Small intestine (tissue), 7 donors: ENCODE measurements around the gene NGLY1. TPM values are rescaled to one million over a fixed set of nuclear protein-coding genes. Genes with fewer than 3 reads are reported as not detected.

Source experiments
- DNase-seq, 2 donors: peaks; one replicate each; pipeline versions ENCODE4 v3.0.0 to v3.0.0-alpha.2; 2013
- FAIRE-seq: peaks from 2 replicates; lab custom pipeline; 2012; peaks lifted over from hg19 to GRCh38; lab: Jason Lieb, UNC
- H3K27ac ChIP-seq, 3 donors: one replicate each; pipeline ENCODE4 v1.5.1; 2013; ENCODE audit warnings: low read length in 2 of 3, mild to moderate bottlenecking in 2 of 3, control low read depth in 1 of 3, inconsistent platforms in 1 of 3, low read depth in 1 of 3, moderate library complexity in 1 of 3
- H3K27me3 ChIP-seq, 3 donors: one replicate each; pipeline ENCODE4 v1.6.1; 2013; ENCODE audit warnings: low read length in 3 of 3, inconsistent platforms in 1 of 3; ENCODE audit not compliant: control insufficient read depth in 3 of 3, insufficient read depth in 3 of 3
- H3K36me3 ChIP-seq, 3 donors: one replicate each; pipeline ENCODE4 v1.6.1; 2013; ENCODE audit warnings: low read length in 3 of 3, inconsistent platforms in 1 of 3, low read depth in 1 of 3, mild to moderate bottlenecking in 1 of 3, moderate library complexity in 1 of 3; ENCODE audit not compliant: control insufficient read depth in 3 of 3, insufficient read depth in 2 of 3
- H3K4me1 ChIP-seq, 3 donors: one replicate each; pipeline ENCODE4 v1.6.1; 2013; ENCODE audit warnings: low read length in 2 of 3, inconsistent platforms in 1 of 3, low read depth in 1 of 3, mild to moderate bottlenecking in 1 of 3, moderate library complexity in 1 of 3; ENCODE audit not compliant: control insufficient read depth in 3 of 3, insufficient read depth in 2 of 3
- H3K4me3 ChIP-seq, 3 donors: one replicate each; pipeline ENCODE4 v1.5.1; 2013; ENCODE audit warnings: low read length in 3 of 3, control low read depth in 1 of 3, inconsistent platforms in 1 of 3, low read depth in 1 of 3, mild to moderate bottlenecking in 1 of 3, moderate library complexity in 1 of 3
- H3K9me3 ChIP-seq, 2 donors: one replicate each; pipeline ENCODE4 v1.6.1; 2013; ENCODE audit warnings: low read depth in 1 of 2, low read length in 1 of 2; ENCODE audit not compliant: control insufficient read depth in 2 of 2, insufficient read depth in 1 of 2
- WGBS, 3 donors: extraction: QIAGEN DNeasy Blood & Tissue Kit; methylation state at CpG; one replicate each; pipeline ENCODE4 v1.1.7; 2013; 5-methylcytosine and 5-hydroxymethylcytosine counted together
- polyA plus RNA-seq, 4 donors: library from polyadenylated mRNA; stranded (reverse) in 3 of 4; unstranded in 1 of 4; fragments of 200-250 nt in 3 of 4; fragments of 120-200 nt in 1 of 4; gene quantifications; one replicate each; pipeline versions ENCODE4 v1.2.1 to v1.2.3, GENCODE V29; 2013
- donor health status: healthy with polysubstance abuse.
- donor health status: control.
- donor health status: control.
- donor health status: Bipolar disorder and iron deficiency.
- donor health status: healthy.

NGLY1 gene
- polyA plus RNA-seq, 4 donors, result 22.0 to 40.5 (median 33.2) TPM

GRCh38 chr3:25692341-25692740, 90.9 kb downstream of the NGLY1 start:
- DNase-seq, result no peak
- Histone ChIP-seq H3K27me3 (peaks cover 0 to 2% (median 0%) of the 10 kb centered on the region in 3 donors), H3K36me3 (no peaks in the 10 kb centered on the region), H3K9me3 (no peaks in the 10 kb centered on the region), H3K27ac (no peak overlapping the region), H3K4me1 (no peaks in the 10 kb centered on the region), H3K4me3 (no peak overlapping the region)
- no peak for FAIRE-seq
- WGBS, 3 donors, result 77 to 88% (median 84%) methylated on average over 1 of the region's 1 CpG

GRCh38 chr3:25690768-25691533, 92.3 kb downstream of the NGLY1 start:
- H3K4me1 ChIP-seq, result no peaks in the 10 kb centered on the region
- H3K27ac ChIP-seq, result no peak overlapping the region
- DNase-seq (no peak), FAIRE-seq (no peak)
- no peaks in the 10 kb centered on the region for H3K36me3 ChIP-seq
- no peaks in the 10 kb centered on the region for H3K9me3 ChIP-seq
- WGBS, 3 donors, result 72 to 82% (median 74%) methylated on average over 2 of the region's 2 CpGs
- peaks cover 0 to 2% (median 0%) of the 10 kb centered on the region in 3 donors for H3K27me3 ChIP-seq
- no peak overlapping the region for H3K4me3 ChIP-seq

- Histone ChIP-seq H3K27ac (no peak overlapping the region), H3K27me3 (peaks cover 0 to 2% (median 0%) of the 10 kb centered on the region in 3 donors), H3K4me1 (no peaks in the 10 kb centered on the region), H3K4me3 (no peak overlapping the region), H3K9me3 (no peaks in the 10 kb centered on the region), H3K36me3 (no peaks in the 10 kb centered on the region)
- no peak for DNase-seq
- 69 to 75% (median 72%) methylated on average over 3 of the region's 3 CpGs for WGBS, 3 donors
- no peak for FAIRE-seq
These were observed 94.0 kb downstream of the NGLY1 start for GRCh38 chr3:25689226-25689625.

- 50 to 70% (median 66%) methylated on average over 1 of the region's 1 CpG for WGBS, 3 donors
- Histone ChIP-seq H3K4me1 (no peaks in the 10 kb centered on the region), H3K4me3 (no peak overlapping the region), H3K9me3 (no peaks in the 10 kb centered on the region), H3K36me3 (no peaks in the 10 kb centered on the region), H3K27me3 (peaks cover 0 to 2% (median 0%) of the 10 kb centered on the region in 3 donors), H3K27ac (no peak overlapping the region)
- no peak for FAIRE-seq
- DNase-seq, result no peak
These were observed 95.5 kb downstream of the NGLY1 start for GRCh38 chr3:25687742-25688141.

GRCh38 chr3:25686766-25687165, 96.5 kb downstream of the NGLY1 start:
- H3K27me3 ChIP-seq, result peaks cover 0 to 2% (median 0%) of the 10 kb centered on the region in 3 donors

GRCh38 chr3:25683882-25684281, 99.4 kb downstream of the NGLY1 start:
- H3K9me3 ChIP-seq, result no peaks in the 10 kb centered on the region
- H3K36me3 ChIP-seq, result no peaks in the 10 kb centered on the region
- no peaks in the 10 kb centered on the region for H3K4me1 ChIP-seq
- no peaks in the 10 kb centered on the region for H3K27me3 ChIP-seq
- H3K4me3 ChIP-seq, result no peak overlapping the region
- no peak for DNase-seq
- FAIRE-seq, result no peak
- 87 to 91% (median 87%) methylated on average over 2 of the region's 2 CpGs for WGBS, 3 donors
- H3K27ac ChIP-seq, result no peak overlapping the region

More at GRCh38 chr3:25686766-25687165, 96.5 kb downstream of the NGLY1 start:
- no peaks in the 10 kb centered on the region for H3K36me3 ChIP-seq
- DNase-seq (no peak), FAIRE-seq (no peak)
- no peaks in the 10 kb centered on the region for H3K4me1 ChIP-seq
- H3K9me3 ChIP-seq, result no peaks in the 10 kb centered on the region
- no peak overlapping the region for H3K27ac ChIP-seq
- 94 to 95% (median 95%) methylated on average over 23 of the region's 23 CpGs for WGBS, 3 donors
- H3K4me3 ChIP-seq, result no peak overlapping the region

GRCh38 chr3:25683410-25683809, 99.8 kb downstream of the NGLY1 start:
- Histone ChIP-seq H3K4me1 (no peaks in the 10 kb centered on the region), H3K9me3 (no peaks in the 10 kb centered on the region), H3K27me3 (no peaks in the 10 kb centered on the region), H3K4me3 (no peak overlapping the region), H3K27ac (no peak overlapping the region), H3K36me3 (no peaks in the 10 kb centered on the region)
- no peak for FAIRE-seq
- 90 to 97% (median 93%) methylated on average over 1 of the region's 1 CpG for WGBS, 3 donors
- no peak for DNase-seq

DNA sequence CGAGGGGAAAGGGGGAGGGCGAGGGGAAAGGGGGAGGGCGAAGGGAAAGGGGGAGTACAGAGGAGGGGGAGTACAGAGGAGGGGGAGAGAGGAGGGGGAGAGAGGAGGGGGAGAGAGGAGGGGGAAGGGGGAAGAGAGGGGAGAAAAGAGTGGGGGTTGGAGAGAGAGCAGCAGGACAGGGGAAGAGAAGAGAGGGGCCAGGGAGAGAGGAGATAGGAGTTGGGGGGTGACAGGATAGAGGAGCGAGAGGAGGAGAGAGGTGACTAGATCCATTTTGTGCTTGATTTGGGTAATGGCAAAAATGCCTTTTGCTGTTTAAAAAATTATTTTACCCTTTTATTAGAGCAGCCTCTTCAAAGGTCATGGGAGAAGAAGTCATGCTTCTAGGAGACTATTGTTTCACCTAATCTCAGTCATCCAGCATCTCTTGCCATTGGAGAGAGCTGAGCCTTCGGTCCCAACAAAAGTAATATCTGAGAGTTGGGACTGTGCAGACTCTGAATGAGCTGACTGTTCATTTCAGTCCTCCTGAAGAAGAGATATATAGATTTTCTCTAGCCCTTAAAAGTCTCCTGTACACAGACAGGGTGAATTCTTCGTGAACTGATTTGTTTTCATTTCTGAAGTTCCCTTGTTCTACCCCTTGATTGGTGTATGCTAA, 103.5 kb downstream of the NGLY1 start:
- Histone ChIP-seq H3K4me1 (no peaks in the 10 kb centered on the region), H3K4me3 (no peak overlapping the region), H3K36me3 (no peaks in the 10 kb centered on the region), H3K27ac (no peak overlapping the region), H3K27me3 (no peaks in the 10 kb centered on the region), H3K9me3 (no peaks in the 10 kb centered on the region)
- DNase-seq, result no peak
- no peak for FAIRE-seq
- WGBS, 3 donors, result 89 to 93% (median 92%) methylated on average over 6 of the region's 6 CpGs
